ENCODE data around the gene ZNF354B. TPM values are rescaled to one million over a fixed set of nuclear protein-coding genes. Genes with fewer than 3 reads are reported as not detected.

The ZNF354B gene
- total RNA-seq, 1 donor from 2014 or later = 9.8 TPM

DNA sequence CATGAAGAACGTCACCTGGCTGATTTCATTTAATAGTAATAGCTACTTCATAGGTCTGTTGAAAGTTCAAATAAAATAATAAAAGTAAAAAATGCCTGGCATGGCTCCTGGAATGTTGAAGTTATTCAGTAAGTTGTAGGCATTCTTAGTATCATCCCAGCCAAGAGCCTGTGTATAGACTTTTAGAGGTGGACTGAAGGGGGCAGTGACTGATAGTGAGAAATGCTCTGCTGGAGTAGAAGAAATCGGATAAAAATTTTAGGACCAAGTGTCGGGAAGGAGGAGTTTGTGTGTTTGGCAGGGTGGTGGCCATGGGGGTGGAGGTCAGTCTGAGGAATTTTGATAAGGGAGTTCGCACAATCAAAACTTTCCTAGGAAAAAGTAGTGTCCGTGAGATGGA lies 39.5 kb downstream of the ZNF354B start:
- DNase-seq (ENCODE audit: low read depth) (no peak), FAIRE-seq (no peak)
- Histone ChIP-seq H3K27me3 (ENCODE audit: insufficient read depth, low read length) (no peaks in the 10 kb centered on the region), H3K36me3 (ENCODE audit: insufficient read depth, low read length) (no peaks in the 10 kb centered on the region), H3K4me1 (ENCODE audit: insufficient read depth, low read length) (peaks cover 3% of the 10 kb centered on the region), H3K27ac (ENCODE audit: low read depth, low read length) (no peak overlapping the region), H2AFZ (ENCODE audit: low read depth, low read length) (no peak overlapping the region), H3K9me3 (ENCODE audit: insufficient read depth, low read depth, low read length) (peaks cover 2% of the 10 kb centered on the region), H3K4me3 (ENCODE audit: insufficient read depth, low read depth, low read length) (no peak overlapping the region), H3K9ac (ENCODE audit: low read length) (no peak overlapping the region), H4K20me1 (ENCODE audit: insufficient read depth, low read length) (no peaks in the 10 kb centered on the region), H3K4me2 (ENCODE audit: low read length) (no peak overlapping the region), H3K79me2 (ENCODE audit: insufficient read depth, low read length) (no peaks in the 10 kb centered on the region)
- no peaks in the 10 kb centered on the region for H3K4me1 Mint-ChIP-seq (ENCODE audit: low read depth, unreplicated experiment)
- peaks cover 15% of the 10 kb centered on the region for H3K36me3 Mint-ChIP-seq (ENCODE audit: low read depth, unreplicated experiment)
- TF ChIP-seq, protein P1, sequence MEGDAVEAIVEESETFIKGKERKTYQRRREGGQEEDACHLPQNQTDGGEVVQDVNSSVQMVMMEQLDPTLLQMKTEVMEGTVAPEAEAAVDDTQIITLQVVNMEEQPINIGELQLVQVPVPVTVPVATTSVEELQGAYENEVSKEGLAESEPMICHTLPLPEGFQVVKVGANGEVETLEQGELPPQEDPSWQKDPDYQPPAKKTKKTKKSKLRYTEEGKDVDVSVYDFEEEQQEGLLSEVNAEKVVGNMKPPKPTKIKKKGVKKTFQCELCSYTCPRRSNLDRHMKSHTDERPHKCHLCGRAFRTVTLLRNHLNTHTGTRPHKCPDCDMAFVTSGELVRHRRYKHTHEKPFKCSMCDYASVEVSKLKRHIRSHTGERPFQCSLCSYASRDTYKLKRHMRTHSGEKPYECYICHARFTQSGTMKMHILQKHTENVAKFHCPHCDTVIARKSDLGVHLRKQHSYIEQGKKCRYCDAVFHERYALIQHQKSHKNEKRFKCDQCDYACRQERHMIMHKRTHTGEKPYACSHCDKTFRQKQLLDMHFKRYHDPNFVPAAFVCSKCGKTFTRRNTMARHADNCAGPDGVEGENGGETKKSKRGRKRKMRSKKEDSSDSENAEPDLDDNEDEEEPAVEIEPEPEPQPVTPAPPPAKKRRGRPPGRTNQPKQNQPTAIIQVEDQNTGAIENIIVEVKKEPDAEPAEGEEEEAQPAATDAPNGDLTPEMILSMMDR (IDR thresholded peaks at IDR 0.05; ENCODE audit: insufficient read depth, low read depth, low read length) = no peak
- no peak for TF ChIP-seq EZH2 (IDR thresholded peaks at IDR 0.05; ENCODE audit: insufficient read depth, low read length)
- peaks cover 20% of the 10 kb centered on the region for H3K9me3 Mint-ChIP-seq (ENCODE audit: unreplicated experiment)
- H3K27ac Mint-ChIP-seq (ENCODE audit: unreplicated experiment) = no peak overlapping the region
- H3K4me3 Mint-ChIP-seq (ENCODE audit: unreplicated experiment) = no peak overlapping the region
- H3K27me3 Mint-ChIP-seq (ENCODE audit: low read depth, unreplicated experiment) = no peaks in the 10 kb centered on the region

DNA sequence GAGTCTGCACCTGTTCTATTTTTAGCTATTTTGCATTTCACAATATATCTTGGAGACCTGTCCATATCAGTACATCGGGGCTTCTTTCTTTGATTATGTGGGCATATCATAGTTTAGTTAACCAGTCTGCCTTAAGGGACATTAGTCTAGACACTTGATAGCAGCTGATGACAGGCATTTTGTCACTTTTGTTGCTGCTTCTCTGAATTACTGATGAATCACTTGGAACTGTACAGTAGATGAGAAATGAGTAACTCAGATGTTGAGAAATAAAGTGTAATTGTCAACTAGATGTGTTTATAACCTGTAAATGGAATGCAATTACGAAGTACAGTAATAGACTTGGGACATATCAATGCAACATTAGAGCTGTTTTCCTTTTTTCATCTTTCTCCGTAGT lies 43.1 kb downstream of the ZNF354B start:
- H3K36me3 Mint-ChIP-seq (ENCODE audit: low read depth, unreplicated experiment) = peaks cover 20% of the 10 kb centered on the region
- peaks cover 30% of the 10 kb centered on the region for H3K9me3 Mint-ChIP-seq (ENCODE audit: unreplicated experiment)
- no peaks in the 10 kb centered on the region for H3K79me2 ChIP-seq (ENCODE audit: insufficient read depth, low read length)
- H3K36me3 ChIP-seq (ENCODE audit: insufficient read depth, low read length) = no peaks in the 10 kb centered on the region
- H3K4me3 ChIP-seq (ENCODE audit: insufficient read depth, low read depth, low read length) = no peak overlapping the region
- H3K27me3 ChIP-seq (ENCODE audit: insufficient read depth, low read length) = no peaks in the 10 kb centered on the region
- no peaks in the 10 kb centered on the region for H3K27me3 Mint-ChIP-seq (ENCODE audit: low read depth, unreplicated experiment)
- H3K9me3 ChIP-seq (ENCODE audit: insufficient read depth, low read depth, low read length) = peaks cover 9% of the 10 kb centered on the region
- H4K20me1 ChIP-seq (ENCODE audit: insufficient read depth, low read length) = no peaks in the 10 kb centered on the region
- H3K4me2 ChIP-seq (ENCODE audit: low read length) = no peak overlapping the region
- H3K27ac ChIP-seq (ENCODE audit: low read depth, low read length) = no peak overlapping the region
- DNase-seq (ENCODE audit: low read depth) = no peak
- H3K4me1 Mint-ChIP-seq (ENCODE audit: low read depth, unreplicated experiment) = no peaks in the 10 kb centered on the region
- H3K27ac Mint-ChIP-seq (ENCODE audit: unreplicated experiment) = no peak overlapping the region
- no peak for FAIRE-seq
- TF ChIP-seq, protein P1 (IDR thresholded peaks at IDR 0.05; ENCODE audit: insufficient read depth, low read depth, low read length) = no peak
- TF ChIP-seq EZH2 (IDR thresholded peaks at IDR 0.05; ENCODE audit: insufficient read depth, low read length) = no peak
- no peak overlapping the region for H2AFZ ChIP-seq (ENCODE audit: low read depth, low read length)
- H3K9ac ChIP-seq (ENCODE audit: low read length) = no peak overlapping the region
- H3K4me1 ChIP-seq (ENCODE audit: insufficient read depth, low read length) = no peaks in the 10 kb centered on the region
- H3K4me3 Mint-ChIP-seq (ENCODE audit: unreplicated experiment) = no peak overlapping the region

DNA sequence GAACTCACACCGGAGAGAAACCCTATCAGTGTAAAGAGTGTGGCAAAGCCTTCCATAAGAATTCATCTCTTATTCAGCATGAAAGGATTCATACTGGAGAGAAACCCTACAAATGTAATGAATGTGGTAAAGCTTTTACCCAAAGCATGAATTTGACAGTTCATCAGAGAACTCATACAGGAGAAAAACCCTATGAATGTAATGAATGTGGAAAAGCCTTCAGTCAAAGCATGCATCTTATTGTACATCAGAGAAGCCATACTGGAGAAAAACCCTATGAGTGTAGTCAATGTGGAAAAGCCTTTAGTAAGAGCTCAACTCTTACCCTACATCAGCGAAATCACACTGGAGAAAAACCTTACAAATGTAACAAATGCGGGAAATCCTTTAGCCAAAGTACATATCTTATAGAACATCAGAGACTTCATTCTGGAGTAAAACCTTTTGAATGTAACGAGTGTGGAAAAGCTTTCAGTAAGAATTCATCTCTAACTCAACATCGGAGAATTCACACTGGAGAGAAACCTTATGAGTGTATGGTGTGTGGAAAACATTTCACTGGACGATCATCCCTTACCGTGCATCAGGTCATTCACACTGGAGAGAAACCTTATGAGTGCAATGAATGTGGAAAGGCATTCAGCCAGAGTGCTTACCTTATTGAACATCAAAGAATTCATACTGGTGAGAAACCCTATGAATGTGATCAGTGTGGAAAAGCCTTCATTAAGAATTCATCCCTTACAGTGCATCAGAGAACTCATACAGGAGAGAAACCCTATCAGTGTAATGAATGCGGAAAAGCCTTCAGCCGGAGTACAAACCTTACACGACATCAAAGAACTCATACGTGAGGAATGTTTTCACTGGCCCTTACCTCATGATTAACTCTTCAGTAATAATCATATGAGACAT lies 72.3 kb downstream of the ZNF354B start:
- no peak overlapping the region for H3K27ac ChIP-seq (ENCODE audit: low read depth, low read length)
- H3K4me1 Mint-ChIP-seq (ENCODE audit: low read depth, unreplicated experiment) = no peaks in the 10 kb centered on the region
- H3K9me3 ChIP-seq (ENCODE audit: insufficient read depth, low read depth, low read length) = peaks cover 74% of the 10 kb centered on the region
- H3K9me3 Mint-ChIP-seq (ENCODE audit: unreplicated experiment) = peaks cover 79% of the 10 kb centered on the region
- H3K4me3 Mint-ChIP-seq (ENCODE audit: unreplicated experiment) = no peak overlapping the region
- H3K79me2 ChIP-seq (ENCODE audit: insufficient read depth, low read length) = no peaks in the 10 kb centered on the region
- no peaks in the 10 kb centered on the region for H3K4me1 ChIP-seq (ENCODE audit: insufficient read depth, low read length)
- TF ChIP-seq, protein P1 (IDR thresholded peaks at IDR 0.05; ENCODE audit: insufficient read depth, low read depth, low read length) = no peak
- TF ChIP-seq EZH2 (IDR thresholded peaks at IDR 0.05; ENCODE audit: insufficient read depth, low read length) = no peak
- H3K27ac Mint-ChIP-seq (ENCODE audit: unreplicated experiment) = no peak overlapping the region
- no peaks in the 10 kb centered on the region for H3K36me3 ChIP-seq (ENCODE audit: insufficient read depth, low read length)
- no peaks in the 10 kb centered on the region for H3K27me3 ChIP-seq (ENCODE audit: insufficient read depth, low read length)
- FAIRE-seq = no peak
- peaks cover 10% of the 10 kb centered on the region for H3K36me3 Mint-ChIP-seq (ENCODE audit: low read depth, unreplicated experiment)
- H3K27me3 Mint-ChIP-seq (ENCODE audit: low read depth, unreplicated experiment) = no peaks in the 10 kb centered on the region
- no peak overlapping the region for H3K4me3 ChIP-seq (ENCODE audit: insufficient read depth, low read depth, low read length)
- H3K9ac ChIP-seq (ENCODE audit: low read length) = no peak overlapping the region
- H3K4me2 ChIP-seq (ENCODE audit: low read length) = no peak overlapping the region
- no peak overlapping the region for H2AFZ ChIP-seq (ENCODE audit: low read depth, low read length)
- no peak for DNase-seq (ENCODE audit: low read depth)
- H4K20me1 ChIP-seq (ENCODE audit: insufficient read depth, low read length) = no peaks in the 10 kb centered on the region

Measured in astrocyte (in vitro differentiated cells and primary cell).